Hematopoietic multipotent progenitor cell treated with erythropoietin and hydrocortisone succinate and interleukin-3 and kit ligand, for 4 days (in vitro differentiated cells): ENCODE results near the gene ZNF804A.

Experiments
- DNase-seq: peaks from one replicate; pipeline ENCODE4 v3.0.0-alpha.2; 2015

ZNF804A gene

DNA sequence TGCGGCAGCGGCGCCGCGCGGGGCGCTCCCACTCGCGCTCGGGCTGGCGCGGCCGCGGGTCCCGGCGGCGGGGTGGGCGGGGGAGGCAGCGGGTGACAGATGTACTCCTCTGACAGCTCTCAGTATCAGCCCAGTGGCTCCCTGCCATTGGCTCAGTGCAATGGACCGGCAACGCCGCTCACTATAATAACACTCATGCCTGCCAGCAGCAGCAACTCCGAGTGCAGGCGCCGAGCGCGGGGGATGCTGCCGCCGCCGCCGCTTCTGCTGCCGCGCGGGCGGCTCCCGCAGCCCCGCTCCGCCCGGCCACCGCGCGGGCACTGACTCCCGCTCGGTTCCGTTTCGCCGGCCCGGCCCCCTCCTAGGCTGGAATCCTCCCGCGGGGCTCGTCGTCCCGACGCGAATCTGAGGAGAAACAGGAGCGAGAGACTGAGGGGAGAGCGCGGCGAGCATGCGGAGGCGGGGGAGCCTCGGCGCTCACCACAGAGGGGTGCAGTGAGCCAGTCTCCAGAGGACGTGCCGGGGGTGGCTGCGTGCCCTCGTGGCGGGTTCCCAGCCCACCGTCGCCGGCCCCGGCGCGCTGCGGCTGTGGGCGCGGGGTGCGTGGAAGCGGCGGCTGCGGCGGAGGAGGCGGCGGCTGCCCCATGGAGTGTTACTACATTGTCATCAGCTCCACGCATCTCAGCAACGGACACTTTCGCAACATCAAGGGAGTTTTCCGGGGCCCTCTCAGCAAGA is at the start of gene ZNF804A:
ZNF804A (plus strand) TSS at position 214 of the 738 bp plus-strand sequence; CDS start at position 645, 431 bp downstream.
- DNase-seq: peak; percentile 91

- DNase-seq: no peak
These were observed 49.2 kb upstream of the ZNF804A start for GRCh38 chr2:184549153-184549552.

DNA sequence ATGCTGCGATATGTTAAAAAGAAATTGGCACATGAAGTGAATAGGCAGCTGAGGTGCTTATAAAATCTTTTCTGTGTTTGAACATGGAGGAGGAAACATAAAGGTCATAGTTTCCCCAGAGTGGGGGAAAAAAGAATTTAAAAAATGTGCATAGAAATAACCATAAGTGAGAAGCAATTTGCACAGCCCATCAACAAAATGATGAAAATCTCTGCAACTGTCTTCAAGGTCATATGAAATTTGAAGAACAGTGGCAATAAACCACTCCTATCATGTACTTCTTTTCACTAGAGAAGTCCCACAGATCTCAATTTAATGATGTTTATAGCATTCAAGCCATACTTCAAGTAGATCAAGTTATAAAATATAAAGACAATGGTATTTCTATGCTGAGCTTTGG is 46.7 kb upstream of the ZNF804A start:
- no peak for DNase-seq

- no peak for DNase-seq
These were observed 43.6 kb upstream of the ZNF804A start for GRCh38 chr2:184554736-184555135.

GRCh38 chr2:184555352-184555751 is 43.0 kb upstream of the ZNF804A start:
- no peak for DNase-seq

DNA sequence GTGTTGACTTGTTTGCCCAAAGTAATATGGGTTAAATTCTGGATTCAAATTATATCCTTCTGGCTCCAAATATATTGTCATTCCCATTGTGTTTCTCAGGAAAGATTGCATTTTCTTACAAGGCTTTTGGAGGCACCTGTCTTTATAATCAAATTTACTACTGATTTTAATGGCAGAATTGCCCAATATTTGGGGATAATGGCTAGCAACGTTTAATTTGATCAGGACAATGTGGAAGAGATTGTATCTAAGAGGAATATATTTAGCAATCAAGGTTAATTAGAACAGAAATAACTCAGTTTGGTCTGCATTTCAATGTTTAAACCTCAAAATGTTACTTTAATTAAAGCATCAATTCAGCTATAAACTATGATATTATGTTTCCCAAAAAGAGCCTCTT is 41.7 kb upstream of the ZNF804A start:
- DNase-seq: no peak

GRCh38 chr2:184558713-184559464 is 39.4 kb upstream of the ZNF804A start:
- DNase-seq: no peak

DNA sequence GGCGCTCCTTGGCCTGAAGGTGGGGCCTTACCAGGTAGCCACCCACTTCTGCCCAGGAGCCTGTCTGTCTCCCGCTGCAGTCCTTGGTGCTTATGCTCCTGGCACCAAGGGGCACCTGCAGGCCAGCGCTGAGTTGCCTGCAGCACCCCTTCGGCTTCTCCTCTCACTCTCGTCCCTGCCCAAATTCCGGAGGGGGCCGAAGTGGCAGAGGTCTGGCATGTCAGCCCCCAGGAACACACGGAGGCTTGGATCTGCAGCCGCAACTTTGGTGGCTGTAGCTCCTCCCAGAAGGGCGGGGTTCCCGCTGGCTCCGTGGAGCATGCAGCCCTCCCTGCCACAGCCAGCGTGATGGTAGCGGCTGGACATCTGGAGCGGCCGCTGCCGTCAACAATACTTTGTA is 37.7 kb upstream of the ZNF804A start:
- no peak for DNase-seq

GRCh38 chr2:184562532-184562931 is 35.8 kb upstream of the ZNF804A start:
- peak; percentile 59 for DNase-seq

DNA sequence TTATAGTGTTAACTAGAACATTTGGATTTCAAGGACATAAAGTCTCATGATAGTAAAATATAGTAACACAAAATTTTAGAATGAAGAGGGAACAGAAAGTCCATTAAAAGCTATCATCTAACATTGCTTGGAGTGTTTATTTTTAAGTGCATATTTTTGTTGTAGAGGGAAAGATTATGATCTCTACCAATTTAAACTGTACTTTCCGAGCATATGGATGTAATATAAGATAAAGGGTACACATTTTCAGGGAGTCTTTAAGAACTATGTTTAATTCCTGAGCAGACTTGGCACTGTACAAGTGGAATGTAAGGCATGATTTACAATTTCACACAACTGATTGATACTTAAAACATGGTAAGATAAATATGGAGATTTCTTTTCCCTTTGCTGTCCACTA is 34.2 kb upstream of the ZNF804A start:
- DNase-seq: no peak

DNA sequence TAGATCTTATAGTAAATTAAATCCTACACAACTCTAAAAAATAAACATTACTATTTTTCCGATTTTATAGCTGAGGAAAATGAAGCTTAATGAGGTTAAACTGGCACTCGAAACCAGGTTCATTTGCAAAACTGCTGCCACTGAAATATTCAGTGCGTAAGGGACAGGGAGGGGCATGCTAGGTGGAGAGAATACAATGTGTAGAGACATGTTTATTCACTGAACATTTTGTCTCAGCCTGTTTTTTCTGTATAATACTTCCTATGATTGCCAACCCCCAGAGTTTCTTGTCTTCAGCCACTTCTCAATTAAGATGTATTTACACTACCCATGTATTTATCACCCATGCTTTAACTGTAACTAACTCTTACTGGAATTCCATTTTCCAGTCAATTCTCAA is 31.6 kb upstream of the ZNF804A start:
- no peak for DNase-seq

DNA sequence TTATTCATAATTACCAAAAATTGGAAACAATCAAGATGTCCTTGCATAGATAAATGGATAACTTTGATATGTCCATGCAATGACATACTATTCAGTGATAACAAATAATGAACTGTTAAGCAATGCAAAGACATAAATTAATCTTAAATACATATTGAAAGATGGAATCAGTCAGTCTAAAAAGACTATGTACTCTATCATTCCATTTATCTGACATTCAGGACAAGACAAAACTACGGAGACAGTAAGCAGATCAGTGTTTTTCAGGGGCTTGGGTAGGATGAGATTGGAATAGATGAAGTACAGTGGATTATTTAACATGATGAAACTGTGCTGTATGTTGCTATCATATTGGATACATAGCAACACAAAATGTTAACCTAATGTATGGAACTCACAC is 21.3 kb upstream of the ZNF804A start:
- no peak for DNase-seq

DNA sequence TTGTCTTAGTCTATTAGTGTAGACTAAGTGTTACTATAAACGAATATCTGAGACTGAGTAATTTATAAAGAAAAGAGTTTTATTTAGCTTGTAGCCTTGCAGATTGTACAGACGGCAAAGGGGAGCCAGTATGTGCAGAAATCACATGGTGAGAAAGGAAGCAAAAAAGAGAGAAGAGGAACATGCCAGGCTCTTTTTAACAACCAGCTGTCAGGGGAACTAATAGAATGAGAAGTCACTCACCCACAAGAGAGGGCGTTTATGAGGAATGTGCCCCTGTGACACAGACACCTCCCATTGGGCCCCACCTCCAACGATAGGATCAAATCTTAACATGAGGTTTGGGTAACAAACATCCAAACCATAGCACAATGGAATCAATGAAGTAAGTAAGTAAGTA is 20.6 kb upstream of the ZNF804A start:
- peak; percentile 44 for DNase-seq

DNA sequence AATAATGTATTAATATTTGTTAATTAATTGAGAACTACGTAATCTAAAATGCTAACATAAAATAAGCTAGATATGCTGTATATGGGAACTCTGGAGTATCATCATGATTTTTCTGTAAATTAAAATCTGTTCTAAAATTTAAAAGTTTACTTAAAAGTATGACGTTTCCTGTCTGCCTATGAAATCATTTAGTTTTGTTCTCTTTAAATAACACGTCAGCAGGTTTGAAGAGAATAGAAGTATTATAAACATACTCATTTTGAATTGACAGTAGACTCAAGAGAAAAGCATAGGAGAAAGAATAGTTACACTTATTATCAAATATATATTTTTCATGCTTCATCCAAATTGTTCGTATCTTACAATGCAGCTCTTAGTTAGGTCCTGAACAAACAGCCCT is 19.1 kb upstream of the ZNF804A start:
- DNase-seq: no peak

DNA sequence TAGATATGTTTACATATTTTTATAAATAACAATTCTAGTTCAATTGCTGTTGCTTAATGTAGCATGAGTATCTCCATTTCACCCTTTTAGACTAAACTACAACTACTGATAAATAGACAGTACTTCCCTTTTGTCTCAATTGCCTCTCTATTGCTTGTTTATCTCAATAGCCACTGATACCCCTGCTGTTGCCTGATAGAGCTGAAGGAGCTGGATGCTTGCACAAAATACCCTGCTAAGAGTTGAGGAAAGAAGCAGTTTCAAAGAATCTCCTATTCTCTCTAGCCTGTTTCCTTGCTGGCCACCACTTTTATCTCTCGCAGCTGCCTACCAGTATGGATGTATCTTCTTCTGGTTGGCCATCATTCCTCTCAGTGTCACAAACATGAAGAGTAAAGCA is 16.9 kb upstream of the ZNF804A start:
- DNase-seq: peak; percentile 88

GRCh38 chr2:184589261-184589660 is 9.1 kb upstream of the ZNF804A start:
- peak; percentile 59 for DNase-seq

DNA sequence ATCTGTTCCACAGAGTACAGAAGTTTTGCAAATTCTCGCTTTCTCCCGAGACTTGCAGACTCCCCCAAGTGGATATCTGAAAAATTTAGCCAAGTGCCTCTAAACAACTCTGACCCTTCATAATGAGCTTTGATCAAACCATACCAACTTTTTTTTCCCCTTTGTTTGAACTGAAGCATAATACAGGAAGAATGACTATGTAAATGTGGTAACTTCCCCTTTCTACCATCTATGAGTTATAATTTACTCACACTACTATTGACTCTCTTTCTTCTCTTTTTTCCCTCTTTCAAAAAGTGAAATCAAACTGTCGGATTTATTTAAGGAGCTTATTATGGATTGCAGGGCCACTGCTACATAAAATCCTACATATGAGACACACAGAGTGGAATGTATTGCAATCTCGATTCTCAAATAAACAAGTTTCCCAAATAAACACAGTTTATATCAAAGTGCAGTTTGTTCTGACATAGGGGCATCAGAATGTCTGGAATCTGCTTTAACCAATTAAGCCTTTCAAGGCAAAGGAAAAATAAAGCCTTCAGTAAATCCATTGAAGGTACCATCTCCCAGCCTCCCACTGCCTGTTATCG is 1.4 kb upstream of the ZNF804A start:
- peak; percentile 96 for DNase-seq

DNA sequence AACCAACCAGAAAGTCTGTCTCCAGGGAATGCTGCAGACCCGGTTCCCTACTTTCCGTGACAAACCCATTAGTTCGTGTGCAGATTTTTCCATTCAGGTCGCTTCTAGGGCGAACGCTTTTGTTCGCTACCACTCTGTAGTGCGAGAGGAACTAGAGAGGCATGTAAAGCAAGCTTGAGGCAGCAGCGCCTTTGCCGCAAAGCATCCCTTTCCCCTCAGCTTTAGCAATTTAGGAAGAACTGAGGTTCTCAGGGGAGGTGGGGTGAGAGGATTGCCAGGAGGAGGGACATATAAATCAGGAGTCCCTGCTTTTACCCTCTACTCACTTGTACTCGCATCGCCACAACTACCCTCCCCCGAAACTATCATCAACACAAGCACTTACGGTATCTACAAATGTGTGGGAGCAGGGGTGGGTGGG is 748 bp upstream of the ZNF804A start:
- peak; percentile 81 for DNase-seq

DNA sequence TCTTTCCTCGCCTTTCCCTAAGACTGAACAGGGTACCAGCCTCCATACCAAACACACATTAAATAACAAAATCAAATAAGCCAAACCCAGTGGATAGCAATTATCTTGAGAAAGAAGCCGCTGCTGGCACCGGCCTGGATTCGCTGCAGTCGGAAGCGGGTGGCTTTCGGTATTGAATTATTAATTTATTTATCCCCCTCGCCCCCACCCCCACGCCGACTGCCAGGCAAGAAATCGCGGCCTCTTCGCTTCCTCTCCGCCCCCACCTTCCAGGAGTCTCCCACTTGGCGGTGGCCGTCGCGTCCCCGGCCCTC is 370 bp upstream of the ZNF804A start:
- no peak for DNase-seq

- DNase-seq: peak; percentile 81
These were observed 934 bp downstream of the ZNF804A start for GRCh38 chr2:184599054-184599871.

GRCh38 chr2:184599872-184600222 is 1.5 kb downstream of the ZNF804A start:
- peak; percentile 70 for DNase-seq

DNA sequence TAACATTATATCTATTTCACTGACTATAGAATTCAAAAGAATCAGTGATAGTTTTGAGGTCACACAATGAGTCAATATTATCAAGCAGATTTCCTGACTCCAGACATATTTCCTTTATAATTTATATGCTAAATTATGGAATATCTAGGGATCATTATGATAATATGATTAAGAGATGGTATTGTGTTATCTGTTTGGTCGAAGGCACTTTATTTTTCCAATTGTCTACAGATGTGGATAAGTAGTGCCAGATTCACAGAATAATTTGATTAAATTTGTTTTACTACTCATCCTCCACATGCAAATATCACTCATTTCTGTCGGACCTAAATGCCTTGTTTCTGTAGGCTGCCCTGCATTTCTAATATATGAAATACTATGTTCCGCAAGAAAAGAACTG is 4.4 kb downstream of the ZNF804A start:
- no peak for DNase-seq

GRCh38 chr2:184610891-184611290 is 12.6 kb downstream of the ZNF804A start:
- no peak for DNase-seq
